GM23338 (cell line): Measurements from ENCODE around the gene PDXDC1.
"Not testable (repeated sequence)": the region's sequence is repeated elsewhere in the genome, so short reads cannot be mapped to it uniquely, and the experiment has no call there.

Source experiments
- CREB1 ChIP-seq: fragments of 250-450 bp; sonication (Bioruptor Pico); IDR thresholded peaks from 2 replicates; pipeline ENCODE4 v1.5.0; 2020; ENCODE audit warnings: low read depth, mild to moderate bottlenecking, moderate library complexity
- CTCF ChIP-seq, 2 experiments: fragments of 200-600 bp in 1 of 2; sonication (generic) in 1 of 2; conservative IDR thresholded peaks; 2 replicates each; pipeline versions ENCODE4 v1.5.1 to v1.6.1; 2016 to 2017; ENCODE audit warnings: antibody characterized with exemption in 2 of 2, low read depth in 2 of 2, mild to moderate bottlenecking in 2 of 2, moderate library complexity in 1 of 2
- ETS1 ChIP-seq: IDR thresholded peaks from 2 replicates; pipeline ENCODE4 v1.6.1; 2016; ENCODE audit warnings: antibody characterized with exemption
- EZH2 ChIP-seq: fragments of 200-600 bp; sonication (generic); IDR thresholded peaks from one replicate; pipeline ENCODE4 v1.8.0; 2017; ENCODE audit warnings: antibody characterized with exemption, mild to moderate bottlenecking, low read depth; ENCODE audit not compliant: unreplicated experiment
- EZH2phosphoT487 ChIP-seq: fragments of 200-600 bp; sonication (generic); IDR thresholded peaks from one replicate; pipeline ENCODE4 v1.8.1; 2018; ENCODE audit warnings: antibody characterized with exemption; ENCODE audit not compliant: unreplicated experiment
- JUNB ChIP-seq: IDR thresholded peaks from one replicate; pipeline ENCODE4 v1.6.1; 2016; ENCODE audit warnings: antibody characterized with exemption; ENCODE audit not compliant: unreplicated experiment
- POLR2AphosphoS5 ChIP-seq: IDR thresholded peaks from 2 replicates; pipeline ENCODE4 v1.6.1; 2016; ENCODE audit warnings: antibody characterized with exemption, low read depth
- ZNF114 ChIP-seq: fragments of 250-450 bp; sonication (Bioruptor Pico); IDR thresholded peaks from 2 replicates; pipeline ENCODE4 v1.5.0; 2020; ENCODE audit warnings: mild to moderate bottlenecking, moderate library complexity
- ZNF331 ChIP-seq: fragments of 250-450 bp; sonication (Bioruptor Pico); IDR thresholded peaks from 2 replicates; pipeline ENCODE4 v1.5.0; 2020; ENCODE audit warnings: low read depth, mild to moderate bottlenecking, moderate library complexity

DNA sequence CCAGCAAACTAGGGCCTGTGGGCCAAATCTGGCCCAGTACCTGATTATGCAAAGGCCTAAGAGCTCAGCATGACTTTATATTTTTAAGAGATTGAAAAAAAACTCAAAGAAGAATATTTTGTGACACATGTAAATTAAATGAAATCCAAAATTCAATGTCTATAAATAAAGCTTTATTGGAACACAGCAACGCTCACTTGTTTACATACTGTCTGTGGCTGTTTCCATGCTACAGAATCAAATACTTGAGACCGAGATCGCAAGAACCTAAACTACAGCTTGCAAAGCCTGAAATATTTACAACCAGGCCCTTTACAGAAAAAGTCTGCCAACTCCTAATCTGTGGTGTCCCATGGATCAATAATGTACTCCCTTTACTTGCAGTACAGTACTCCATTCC lies 5.0 kb upstream of the PDXDC1 start:
- not testable (repeated sequence) for TF ChIP-seq CTCF (conservative IDR thresholded peaks at IDR 0.05; ENCODE audit: low read depth in 2 of 2); POLR2AphosphoS5; CREB1; EZH2; ZNF114 (CRISPR knock-in tag); EZH2phosphoT487; JUNB; ZNF331 (CRISPR knock-in tag); ETS1
